ENCODE measurements around the gene SIX3. TPM values are rescaled to one million over a fixed set of nuclear protein-coding genes. Genes with fewer than 3 reads are reported as not detected.

SIX3 gene
- total RNA-seq, 1 donor from 2014 or later = not detected

- intact Hi-C loops (cut with DNase I) = no loop called here
- no peak for ATAC-seq
- no peak overlapping the region for H3K27ac ChIP-seq
- H3K4me3 ChIP-seq = no peak overlapping the region
- no peak for DNase-seq
- H3K4me1 ChIP-seq = no peaks in the 10 kb centered on the region
- H3K9me3 ChIP-seq = no peaks in the 10 kb centered on the region
- peaks cover 11% of the 10 kb centered on the region for H3K27me3 ChIP-seq
- TF ChIP-seq CTCF (IDR thresholded peaks at IDR 0.05) = no peak
- no peaks in the 10 kb centered on the region for H3K36me3 ChIP-seq
Measured at GRCh38 chr2:44967727-44968432, 26.4 kb downstream of the SIX3 start.

GRCh38 chr2:44969936-44970335 lies 28.4 kb downstream of the SIX3 start:
- H3K4me3 ChIP-seq = no peak overlapping the region
- ATAC-seq (no peak), DNase-seq (no peak)
- H3K27me3 ChIP-seq = peaks cover 21% of the 10 kb centered on the region
- H3K4me1 ChIP-seq = no peaks in the 10 kb centered on the region
- no peaks in the 10 kb centered on the region for H3K36me3 ChIP-seq
- intact Hi-C loops (cut with DNase I) = loop anchor here (10.0 kb wide), 1 partner anchor 525 kb away; no protein-coding TSS in a partner anchor
- no peaks in the 10 kb centered on the region for H3K9me3 ChIP-seq
- no peak for TF ChIP-seq CTCF (IDR thresholded peaks at IDR 0.05)
- no peak overlapping the region for H3K27ac ChIP-seq

- no peak for TF ChIP-seq CTCF (IDR thresholded peaks at IDR 0.05)
- H3K4me3 ChIP-seq = no peak overlapping the region
- H3K27ac ChIP-seq = no peak overlapping the region
- H3K4me1 ChIP-seq = no peaks in the 10 kb centered on the region
- intact Hi-C loops (cut with DNase I) = loop anchor here (10.0 kb wide), 1 partner anchor 524 kb away; no protein-coding TSS in a partner anchor
- H3K36me3 ChIP-seq = no peaks in the 10 kb centered on the region
- no peak for DNase-seq
- peaks cover 15% of the 10 kb centered on the region for H3K27me3 ChIP-seq
- H3K9me3 ChIP-seq = no peaks in the 10 kb centered on the region
- no peak for ATAC-seq
Measured at GRCh38 chr2:44970846-44971450, 29.4 kb downstream of the SIX3 start.

- DNase-seq (no peak), ATAC-seq (no peak)
- no peak for TF ChIP-seq CTCF (IDR thresholded peaks at IDR 0.05)
- Histone ChIP-seq H3K4me3 (no peak overlapping the region), H3K27me3 (peaks cover 15% of the 10 kb centered on the region), H3K4me1 (no peaks in the 10 kb centered on the region), H3K27ac (no peak overlapping the region), H3K9me3 (no peaks in the 10 kb centered on the region), H3K36me3 (no peaks in the 10 kb centered on the region)
- intact Hi-C loops (cut with DNase I) = loop anchor here (10.0 kb wide), 1 partner anchor 522 kb away; no protein-coding TSS in a partner anchor
Measured at GRCh38 chr2:44972771-44973535, 31.5 kb downstream of the SIX3 start.

GRCh38 chr2:44974064-44974715 lies 32.7 kb downstream of the SIX3 start:
- Histone ChIP-seq H3K27me3 (peaks cover 15% of the 10 kb centered on the region), H3K4me1 (no peaks in the 10 kb centered on the region), H3K36me3 (no peaks in the 10 kb centered on the region), H3K27ac (no peak overlapping the region), H3K9me3 (no peaks in the 10 kb centered on the region), H3K4me3 (no peak overlapping the region)
- ATAC-seq (peak; percentile 64), DNase-seq (no peak)
- intact Hi-C loops (cut with DNase I) = loop anchor here (10.0 kb wide), 1 partner anchor 521 kb away; no protein-coding TSS in a partner anchor
- peak; percentile 34 for TF ChIP-seq CTCF (IDR thresholded peaks at IDR 0.05)

All from upper lobe of right lung (tissue), 1 donor.